Urothelium cell line (cell line): ENCODE measurements around the gene DNAH10.

Experiments
- DNase-seq: peaks from one replicate; pipeline ENCODE4 v3.0.0; 2011; ENCODE audit warnings: low spot score, mixed read lengths
- FAIRE-seq: peaks from 2 replicates; lab custom pipeline; 2011; peaks lifted over from hg19 to GRCh38; lab: Jason Lieb, UNC

The DNAH10 gene

GRCh38 chr12:123840765-123841425 lies 78.8 kb downstream of the DNAH10 start:
- FAIRE-seq (no peak), DNase-seq (no peak)

GRCh38 chr12:123843912-123844748 lies 82.0 kb downstream of the DNAH10 start:
- FAIRE-seq (no peak), DNase-seq (no peak)

GRCh38 chr12:123845881-123846280 lies 83.8 kb downstream of the DNAH10 start:
- FAIRE-seq (no peak), DNase-seq (no peak)

- DNase-seq (no peak), FAIRE-seq (no peak)
Observed at GRCh38 chr12:123846340-123846739, 84.2 kb downstream of the DNAH10 start.

- no peak for FAIRE-seq
- no peak for DNase-seq
Observed at GRCh38 chr12:123847019-123847418, 84.9 kb downstream of the DNAH10 start.

- DNase-seq (no peak), FAIRE-seq (no peak)
Observed at GRCh38 chr12:123847876-123848275, 85.8 kb downstream of the DNAH10 start.

GRCh38 chr12:123849517-123849916 lies 87.4 kb downstream of the DNAH10 start:
- DNase-seq (no peak), FAIRE-seq (no peak)

- DNase-seq (no peak), FAIRE-seq (no peak)
Observed at GRCh38 chr12:123850246-123851134, 88.4 kb downstream of the DNAH10 start.

GRCh38 chr12:123853396-123854070 lies 91.4 kb downstream of the DNAH10 start:
- FAIRE-seq = no peak
- no peak for DNase-seq

GRCh38 chr12:123854232-123854631 lies 92.1 kb downstream of the DNAH10 start:
- DNase-seq = no peak

GRCh38 chr12:123854918-123855317 lies 92.8 kb downstream of the DNAH10 start:
- FAIRE-seq = no peak
- DNase-seq = no peak

More at GRCh38 chr12:123854232-123854631, 92.1 kb downstream of the DNAH10 start:
- no peak for FAIRE-seq

GRCh38 chr12:123856681-123857080 lies 94.6 kb downstream of the DNAH10 start:
- FAIRE-seq = no peak

GRCh38 chr12:123858176-123858575 lies 96.1 kb downstream of the DNAH10 start:
- FAIRE-seq (no peak), DNase-seq (no peak)

More at GRCh38 chr12:123856681-123857080, 94.6 kb downstream of the DNAH10 start:
- no peak for DNase-seq

- FAIRE-seq = no peak
- no peak for DNase-seq
Observed at GRCh38 chr12:123859035-123859434, 96.9 kb downstream of the DNAH10 start.

- no peak for FAIRE-seq
- no peak for DNase-seq
Observed at GRCh38 chr12:123860377-123860776, 98.3 kb downstream of the DNAH10 start.

GRCh38 chr12:123861392-123861791 lies 99.3 kb downstream of the DNAH10 start:
- FAIRE-seq = no peak
- no peak for DNase-seq

GRCh38 chr12:123867141-123867540 lies 105.0 kb downstream of the DNAH10 start:
- no peak for FAIRE-seq
- no peak for DNase-seq

GRCh38 chr12:123868791-123869190 lies 106.7 kb downstream of the DNAH10 start:
- DNase-seq (no peak), FAIRE-seq (no peak)

GRCh38 chr12:123873793-123874192 lies 111.7 kb downstream of the DNAH10 start:
- no peak for DNase-seq
- FAIRE-seq = no peak

GRCh38 chr12:123877968-123878367 lies 115.9 kb downstream of the DNAH10 start:
- DNase-seq (no peak), FAIRE-seq (no peak)

- DNase-seq (no peak), FAIRE-seq (no peak)
Observed at GRCh38 chr12:123879101-123879500, 117.0 kb downstream of the DNAH10 start.
